ENCODE results near the gene OGFR. TPM values are rescaled to one million over a fixed set of nuclear protein-coding genes. Genes with fewer than 3 reads are reported as not detected.

Gene OGFR
- total RNA-seq, 2 experiments from 2014 or later = 53.5 to 54.1 TPM

DNA sequence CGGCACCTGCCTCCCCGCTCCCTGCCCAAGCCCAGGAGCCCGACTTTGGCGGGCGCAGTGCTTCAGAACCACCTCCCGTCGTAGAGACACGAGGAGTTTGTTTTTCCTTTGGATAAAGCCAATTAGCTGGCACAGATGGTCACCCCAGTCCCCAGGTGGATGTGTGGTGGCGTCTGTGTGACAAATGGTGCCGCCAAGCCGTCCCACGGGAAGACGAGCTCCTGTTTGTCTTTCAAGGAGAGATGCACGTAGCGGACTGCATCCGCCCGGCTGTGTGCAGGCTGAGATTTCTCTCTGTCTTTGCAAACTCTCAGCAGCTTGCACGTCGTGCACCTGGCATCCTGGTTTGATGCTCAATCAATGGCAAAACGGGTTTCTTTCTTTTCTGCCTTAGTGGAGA lies 24.4 kb upstream of the OGFR start:
- POLR2A ChIA-PET = no interaction called here

GRCh38 chr20:62780696-62781095 lies 23.9 kb upstream of the OGFR start:
- CTCF ChIA-PET = interaction anchor here (1.0 kb wide), 1 partner anchor 11 kb away, joined by 4 read pairs; no protein-coding TSS in a partner anchor
- POLR2A ChIA-PET = no interaction called here

More for the DNA sequence above, 24.4 kb upstream of the OGFR start:
- CTCF ChIA-PET = interaction anchor here (1.0 to 1.3 kb wide), 2 partner anchors 11 kb away, joined by 4 to 9 read pairs; no protein-coding TSS in a partner anchor

DNA sequence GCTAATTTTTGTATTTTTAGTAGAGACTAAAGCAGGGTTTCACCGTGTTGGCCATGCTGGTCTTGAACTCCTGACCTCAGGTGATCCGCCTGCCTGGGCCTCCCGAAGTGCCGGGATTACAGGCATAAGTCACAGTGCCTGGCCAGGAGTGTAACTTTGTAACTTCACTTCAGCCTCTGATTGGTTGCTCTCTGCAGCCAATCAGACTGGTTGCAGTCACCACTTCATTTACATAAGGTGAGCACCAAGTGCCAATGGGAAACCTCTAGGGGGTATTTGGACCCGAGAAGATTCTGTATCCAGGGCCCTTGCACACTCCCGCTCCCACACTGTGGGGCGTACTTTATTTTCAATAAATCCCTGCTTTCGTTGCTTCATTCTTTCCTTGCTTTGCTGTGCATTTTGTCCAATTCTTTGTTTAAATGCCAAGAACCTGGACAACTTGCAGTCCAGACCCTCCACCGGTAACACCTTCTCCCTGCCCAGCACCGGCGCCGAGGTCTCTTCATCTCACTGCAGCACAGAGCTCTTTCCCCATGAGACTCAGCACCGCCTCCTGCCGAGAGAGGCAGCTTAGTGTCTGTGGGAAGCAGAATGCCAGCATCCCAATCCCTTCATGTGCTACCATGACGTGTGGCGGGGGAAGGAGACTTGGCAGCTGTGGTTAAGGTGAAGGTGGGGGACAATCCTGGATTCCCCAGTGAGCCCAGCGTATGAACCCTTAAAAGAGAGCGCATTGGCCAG lies 22.3 kb upstream of the OGFR start:
- ChIA-PET CTCF (interaction anchor here (0.7 kb wide), 1 partner anchor 9 kb away, joined by 4 read pairs; no protein-coding TSS in a partner anchor), POLR2A (no interaction called here)

DNA sequence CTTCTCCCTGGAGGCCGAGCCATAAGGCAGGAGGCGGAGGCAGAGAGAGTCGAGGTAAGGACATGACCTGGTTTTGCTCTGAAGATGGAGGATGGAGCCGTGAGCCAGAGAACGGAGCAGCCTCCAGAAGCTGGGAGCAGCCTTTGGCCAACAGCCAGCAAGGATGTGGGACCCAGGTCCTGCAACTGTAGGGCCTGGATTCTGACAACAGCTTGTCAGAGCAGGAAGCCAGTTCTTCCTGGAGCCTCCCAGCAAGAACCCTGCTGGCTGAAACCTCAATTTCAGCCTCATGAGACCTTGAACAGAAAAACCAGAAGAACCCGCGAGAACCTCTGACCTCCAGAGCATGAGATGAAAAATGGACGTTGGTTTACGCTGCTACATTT lies 21.7 kb upstream of the OGFR start:
- ChIA-PET CTCF (interaction anchor here (0.7 kb wide), 1 partner anchor 8 kb away, joined by 4 read pairs; no protein-coding TSS in a partner anchor), POLR2A (no interaction called here)

GRCh38 chr20:62784497-62784896 lies 20.1 kb upstream of the OGFR start:
- POLR2A ChIA-PET = no interaction called here

GRCh38 chr20:62785393-62785792 lies 19.2 kb upstream of the OGFR start:
- CTCF ChIA-PET = no interaction called here
- POLR2A ChIA-PET = no interaction called here

More at GRCh38 chr20:62784497-62784896, 20.1 kb upstream of the OGFR start:
- CTCF ChIA-PET = no interaction called here

GRCh38 chr20:62786157-62786556 lies 18.5 kb upstream of the OGFR start:
- ChIA-PET CTCF (interaction anchor here (1.0 kb wide), 1 partner anchor 22 kb away, joined by 3 read pairs; no protein-coding TSS in a partner anchor), POLR2A (no interaction called here)

GRCh38 chr20:62787321-62787720 lies 17.3 kb upstream of the OGFR start:
- ChIA-PET POLR2A (no interaction called here), CTCF (interaction anchor here (1.0 to 1.1 kb wide), 2 partner anchors 21 to 171 kb away, joined by 3 read pairs; no protein-coding TSS in a partner anchor)

- ChIA-PET POLR2A (no interaction called here), CTCF (interaction anchor here (1.1 kb wide), 1 partner anchor 171 kb away, joined by 3 read pairs; no protein-coding TSS in a partner anchor)
Observed at GRCh38 chr20:62787866-62788265, 16.8 kb upstream of the OGFR start.

DNA sequence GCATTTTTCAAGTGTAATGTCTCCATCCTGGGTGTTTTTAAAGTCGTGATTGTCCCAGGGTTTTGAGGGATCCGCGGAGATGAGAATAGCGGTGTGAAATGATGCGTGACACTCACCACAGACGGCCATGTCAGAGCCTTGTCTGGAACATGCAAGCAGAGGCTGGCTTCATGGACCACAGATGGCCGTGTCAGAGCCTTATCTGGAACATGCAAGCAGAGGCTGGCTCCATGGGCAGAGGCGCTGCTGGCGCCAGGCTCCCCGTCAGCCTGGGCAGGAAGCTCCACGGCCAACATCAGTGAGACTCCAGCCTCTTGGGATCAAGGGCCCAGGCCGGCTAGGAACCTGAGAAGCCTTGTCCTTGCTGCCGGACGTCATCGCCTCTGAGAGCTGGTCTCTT lies 16.0 kb upstream of the OGFR start:
- ChIA-PET POLR2A (no interaction called here), CTCF (interaction anchor here (0.7 to 1.6 kb wide), 3 partner anchors 19 to 172 kb away, joined by 3 read pairs; no protein-coding TSS in a partner anchor)

DNA sequence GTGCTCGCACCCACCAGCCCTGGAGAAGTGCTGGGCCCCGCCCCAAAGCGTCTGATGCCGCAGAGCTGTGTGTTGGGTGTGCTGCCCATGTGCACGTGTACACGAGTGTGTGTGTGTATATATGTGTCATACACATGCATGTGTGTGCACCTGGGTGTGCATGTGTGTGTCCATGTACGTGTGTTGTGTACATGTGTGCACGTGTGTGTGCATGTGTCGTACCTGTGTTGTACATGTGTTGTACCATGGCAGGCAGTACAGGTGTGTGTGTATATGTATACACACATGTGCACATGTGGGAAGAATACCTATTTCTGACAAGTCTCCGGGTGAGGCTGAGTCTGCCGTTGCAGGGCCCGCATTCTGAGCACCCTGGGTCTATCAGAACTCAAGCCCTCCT lies 14.6 kb upstream of the OGFR start:
- ChIA-PET POLR2A (no interaction called here), CTCF (interaction anchor here (0.9 to 1.3 kb wide), 2 partner anchors 148 to 380 kb away, joined by 3 read pairs; partner anchors contain the start of gene SLCO4A1)

- CTCF ChIA-PET = interaction anchor here (0.7 to 2.3 kb wide), 26 partner anchors 9 to 290 kb away, joined by 3 to 21 read pairs (median 4); partner anchors contain the start of genes NTSR1 and SLCO4A1
- POLR2A ChIA-PET = no interaction called here
Observed at GRCh38 chr20:62791301-62792181, 13.1 kb upstream of the OGFR start.

DNA sequence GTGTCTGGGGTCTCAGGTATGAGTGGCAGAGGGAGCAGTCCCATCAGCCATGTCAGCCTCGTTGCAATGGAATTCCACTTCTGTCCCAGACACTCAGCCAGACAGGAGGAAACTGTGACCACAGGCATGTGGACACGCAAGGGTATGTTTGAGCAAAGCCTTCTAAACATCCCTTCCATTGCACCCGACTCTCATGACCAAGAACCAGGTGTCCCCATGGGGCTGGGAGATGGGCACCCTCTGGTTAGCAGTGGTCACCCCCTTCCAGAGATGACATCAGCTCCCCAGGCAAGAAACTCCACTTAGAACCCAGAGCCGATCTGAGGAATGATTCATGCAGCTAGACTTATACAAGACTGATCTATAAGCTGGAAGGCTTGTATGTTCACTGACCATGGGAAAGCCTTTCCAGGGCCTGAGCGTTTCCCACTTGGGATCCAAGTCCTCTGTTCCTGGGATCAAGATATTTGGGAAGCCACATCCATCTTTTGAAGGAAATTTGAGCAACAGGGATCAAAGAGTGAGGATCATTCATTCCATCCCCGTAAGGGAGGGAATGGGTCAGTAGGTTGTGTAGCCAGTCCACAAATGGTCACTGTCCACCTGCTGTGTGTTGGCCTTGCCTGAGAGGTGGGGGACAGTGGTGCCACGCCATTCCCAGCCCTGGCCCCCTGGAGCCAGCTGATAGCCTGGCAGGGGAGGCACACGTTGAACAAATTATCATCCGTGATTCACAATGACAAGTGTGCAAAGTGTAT lies 12.3 kb upstream of the OGFR start:
- CTCF ChIA-PET = interaction anchor here (0.7 to 2.3 kb wide), 16 partner anchors 11 to 175 kb away, joined by 3 to 21 read pairs (median 4); partner anchors contain the start of gene NTSR1

DNA sequence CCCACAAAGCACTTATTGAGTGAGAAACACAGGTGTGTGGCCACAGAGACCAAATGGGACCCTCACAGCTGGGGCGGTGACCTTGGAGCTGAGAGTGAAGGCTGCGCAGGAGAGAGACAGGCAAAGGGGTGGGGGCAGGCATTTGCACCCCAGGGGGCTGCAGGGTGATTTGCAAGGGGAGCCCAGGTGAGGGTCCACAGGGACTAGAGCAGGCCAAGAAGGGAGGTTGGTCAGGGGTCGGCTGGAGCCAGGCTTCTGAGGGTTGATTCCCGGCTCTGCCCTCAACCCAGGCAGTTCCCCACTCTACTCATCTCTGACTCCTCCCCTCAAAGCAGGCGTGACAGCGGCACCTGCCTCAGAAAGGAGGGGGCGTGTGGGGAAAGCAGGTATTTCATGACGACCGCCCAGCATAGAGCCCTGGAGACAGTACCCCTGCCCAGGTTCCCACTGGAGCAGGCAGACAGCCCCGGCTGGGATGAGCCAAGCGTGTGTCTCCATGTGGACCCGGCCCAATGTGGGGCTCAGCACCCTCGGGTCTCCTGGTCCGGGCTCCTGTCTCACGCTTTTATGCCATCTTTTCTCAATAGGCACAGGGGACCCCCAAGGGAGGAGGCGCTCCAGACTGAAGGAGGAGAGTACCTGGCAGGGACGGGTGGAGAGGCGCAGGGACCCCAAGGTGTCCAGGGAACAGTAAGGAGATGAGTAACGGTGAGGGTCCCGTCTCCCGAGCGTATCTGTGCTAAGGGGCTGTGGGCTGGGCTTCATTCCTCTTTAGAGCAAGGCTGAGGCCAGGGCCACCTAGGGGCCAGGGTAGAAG lies 11.5 kb upstream of the OGFR start:
- ChIA-PET CTCF (interaction anchor here (1.0 to 4.6 kb wide), 11 partner anchors 15 to 383 kb away, joined by 3 to 21 read pairs (median 3); partner anchors contain the start of gene SLCO4A1), POLR2A (interaction anchor here (0.6 to 1.4 kb wide), 2 partner anchors 53 to 65 kb away, joined by 3 read pairs; no protein-coding TSS in a partner anchor)

More for the DNA sequence above, 12.3 kb upstream of the OGFR start:
- POLR2A ChIA-PET = interaction anchor here (0.6 kb wide), 1 partner anchor 52 kb away, joined by 3 read pairs; no protein-coding TSS in a partner anchor

DNA sequence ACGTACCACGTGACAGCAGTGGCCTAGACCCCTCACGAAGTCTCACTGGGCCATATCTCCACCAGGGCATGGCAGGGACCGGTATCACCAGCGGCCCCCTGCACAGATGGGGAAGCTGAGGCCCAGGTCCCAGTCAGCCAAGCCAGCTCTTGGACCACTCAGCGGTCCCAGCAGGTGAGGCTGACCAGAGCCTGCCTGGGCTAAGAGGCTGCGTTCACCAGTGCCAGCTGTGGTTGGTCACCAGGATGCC lies 11.0 kb upstream of the OGFR start:
- CTCF ChIA-PET = interaction anchor here (1.0 to 4.6 kb wide), 7 partner anchors 11 to 383 kb away, joined by 3 to 20 read pairs (median 4); partner anchors contain the start of genes OGFR and SLCO4A1
- POLR2A ChIA-PET = interaction anchor here (1.4 to 2.2 kb wide), 3 partner anchors 11 to 152 kb away, joined by 3 to 7 read pairs (median 4); partner anchors contain the start of genes OGFR and SLCO4A1

DNA sequence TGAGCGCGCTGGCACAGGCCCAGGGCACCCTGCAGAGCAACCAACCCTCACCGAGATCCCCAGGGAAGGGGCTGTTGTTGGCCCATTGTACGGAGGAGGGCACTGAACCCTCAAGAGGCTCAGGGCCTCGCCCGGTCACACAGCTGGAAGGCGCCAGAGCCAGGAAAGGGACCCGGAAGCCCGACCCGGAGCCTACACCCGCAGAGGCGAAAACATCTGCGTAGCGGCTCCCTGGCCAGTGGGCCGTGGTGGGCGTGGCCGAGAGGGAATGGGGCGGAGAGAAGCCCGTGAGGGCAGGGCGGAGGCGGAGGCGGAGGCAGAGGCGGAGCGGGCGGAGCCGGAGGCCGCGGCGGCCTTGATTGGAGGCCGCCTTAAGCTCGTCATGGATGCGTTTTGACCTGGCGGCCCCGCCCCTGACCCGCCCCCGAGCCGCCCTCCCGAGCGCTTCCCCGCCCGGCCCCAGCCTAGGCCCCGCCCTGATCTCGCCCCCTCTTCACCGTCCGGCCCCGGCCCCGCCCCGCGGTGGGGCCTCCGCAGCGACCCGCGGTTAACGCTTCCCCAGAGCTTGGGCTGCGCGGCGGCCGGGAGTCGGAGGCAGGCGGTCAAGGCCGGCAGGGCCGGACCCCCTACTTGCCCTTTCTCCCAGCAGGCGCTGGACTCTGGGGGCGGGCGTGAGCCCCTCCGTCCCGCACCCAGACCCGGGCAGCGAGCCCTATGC lies 10.5 kb upstream of the OGFR start:
- ChIA-PET POLR2A (interaction anchor here (0.6 to 2.2 kb wide), 5 partner anchors 11 to 152 kb away, joined by 3 to 7 read pairs (median 4); partner anchors contain the start of genes OGFR and SLCO4A1), CTCF (interaction anchor here (0.9 to 4.6 kb wide), 9 partner anchors 10 to 384 kb away, joined by 3 to 20 read pairs (median 4); partner anchors contain the start of genes OGFR and SLCO4A1)

All from activated CD8-positive, alpha-beta memory T cell treated with anti-CD3 and anti-CD28 coated beads for 36 hours (primary cell).